Liver (tissue), 3 donors: ENCODE results near the gene ATP2B2.

ENCODE experiments used
- GABPA ChIP-seq, 2 donors: IDR thresholded peaks in 1 of 2; conservative IDR thresholded peaks in 1 of 2; 2 replicates each; pipeline ENCODE4 v1.6.1; 2016; ENCODE audit warnings: antibody characterized with exemption in 2 of 2, mild to moderate bottlenecking in 1 of 2, moderate library complexity in 1 of 2
- RAD21 ChIP-seq, 2 donors: IDR thresholded peaks; 2 replicates each; pipeline ENCODE4 v1.6.1; 2016; ENCODE audit warnings: antibody characterized with exemption in 2 of 2, mild to moderate bottlenecking in 2 of 2
- SP1 ChIP-seq: IDR thresholded peaks from 2 replicates; pipeline ENCODE4 v1.6.1; 2018; ENCODE audit warnings: antibody characterized with exemption, mild to moderate bottlenecking
- YY1 ChIP-seq: IDR thresholded peaks from 2 replicates; pipeline ENCODE4 v1.6.1; 2016; ENCODE audit warnings: antibody characterized with exemption, mild to moderate bottlenecking
- TF ChIP-seq, protein P1 (sequence below): fragments of 150-350 bp; IDR thresholded peaks from 2 replicates; pipeline ENCODE4 v1.5.1; 2017; ENCODE audit warnings: improper control_type of control experiment, low read depth, low read length; ENCODE audit not compliant: missing input control
- TF ChIP-seq, protein P2 (sequence below): IDR thresholded peaks from 2 replicates; pipeline ENCODE4 v1.6.1; 2016; ENCODE audit warnings: antibody characterized with exemption, mild to moderate bottlenecking
- TF ChIP-seq, protein P3 (sequence below): IDR thresholded peaks from 2 replicates; pipeline ENCODE4 v1.6.1; 2016; ENCODE audit warnings: antibody characterized with exemption
- donor health status: healthy.
- donor health status: healthy.

DNA sequence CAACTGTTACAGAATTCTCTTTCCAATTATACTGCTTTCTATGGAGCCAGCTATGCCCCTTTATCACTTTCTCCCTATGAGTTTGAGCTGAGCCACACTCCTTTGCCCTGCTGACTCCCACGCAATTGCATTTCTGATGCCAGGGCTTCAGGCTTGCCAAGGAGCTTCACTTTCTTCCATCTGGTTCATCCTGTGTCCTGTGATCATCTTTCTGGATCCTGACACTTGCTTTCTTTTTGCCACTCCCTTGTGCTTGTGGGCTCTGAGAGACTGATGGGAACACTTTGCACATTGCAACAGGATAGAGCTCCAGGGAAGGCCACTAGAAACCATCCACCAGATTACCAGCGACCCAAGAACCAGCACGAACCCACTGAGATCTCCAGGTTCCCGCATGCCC, 107.5 kb downstream of the ATP2B2 start:
- TF ChIP-seq GABPA (IDR thresholded peaks at IDR 0.05 in 1 of 2, conservative IDR thresholded peaks at IDR 0.05 in 1 of 2) (no peak), YY1 (no peak), SP1 (no peak), RAD21 (IDR thresholded peaks at IDR 0.05) (no peak)
- TF ChIP-seq, protein P1, sequence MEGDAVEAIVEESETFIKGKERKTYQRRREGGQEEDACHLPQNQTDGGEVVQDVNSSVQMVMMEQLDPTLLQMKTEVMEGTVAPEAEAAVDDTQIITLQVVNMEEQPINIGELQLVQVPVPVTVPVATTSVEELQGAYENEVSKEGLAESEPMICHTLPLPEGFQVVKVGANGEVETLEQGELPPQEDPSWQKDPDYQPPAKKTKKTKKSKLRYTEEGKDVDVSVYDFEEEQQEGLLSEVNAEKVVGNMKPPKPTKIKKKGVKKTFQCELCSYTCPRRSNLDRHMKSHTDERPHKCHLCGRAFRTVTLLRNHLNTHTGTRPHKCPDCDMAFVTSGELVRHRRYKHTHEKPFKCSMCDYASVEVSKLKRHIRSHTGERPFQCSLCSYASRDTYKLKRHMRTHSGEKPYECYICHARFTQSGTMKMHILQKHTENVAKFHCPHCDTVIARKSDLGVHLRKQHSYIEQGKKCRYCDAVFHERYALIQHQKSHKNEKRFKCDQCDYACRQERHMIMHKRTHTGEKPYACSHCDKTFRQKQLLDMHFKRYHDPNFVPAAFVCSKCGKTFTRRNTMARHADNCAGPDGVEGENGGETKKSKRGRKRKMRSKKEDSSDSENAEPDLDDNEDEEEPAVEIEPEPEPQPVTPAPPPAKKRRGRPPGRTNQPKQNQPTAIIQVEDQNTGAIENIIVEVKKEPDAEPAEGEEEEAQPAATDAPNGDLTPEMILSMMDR: no peak
- TF ChIP-seq, protein P2, sequence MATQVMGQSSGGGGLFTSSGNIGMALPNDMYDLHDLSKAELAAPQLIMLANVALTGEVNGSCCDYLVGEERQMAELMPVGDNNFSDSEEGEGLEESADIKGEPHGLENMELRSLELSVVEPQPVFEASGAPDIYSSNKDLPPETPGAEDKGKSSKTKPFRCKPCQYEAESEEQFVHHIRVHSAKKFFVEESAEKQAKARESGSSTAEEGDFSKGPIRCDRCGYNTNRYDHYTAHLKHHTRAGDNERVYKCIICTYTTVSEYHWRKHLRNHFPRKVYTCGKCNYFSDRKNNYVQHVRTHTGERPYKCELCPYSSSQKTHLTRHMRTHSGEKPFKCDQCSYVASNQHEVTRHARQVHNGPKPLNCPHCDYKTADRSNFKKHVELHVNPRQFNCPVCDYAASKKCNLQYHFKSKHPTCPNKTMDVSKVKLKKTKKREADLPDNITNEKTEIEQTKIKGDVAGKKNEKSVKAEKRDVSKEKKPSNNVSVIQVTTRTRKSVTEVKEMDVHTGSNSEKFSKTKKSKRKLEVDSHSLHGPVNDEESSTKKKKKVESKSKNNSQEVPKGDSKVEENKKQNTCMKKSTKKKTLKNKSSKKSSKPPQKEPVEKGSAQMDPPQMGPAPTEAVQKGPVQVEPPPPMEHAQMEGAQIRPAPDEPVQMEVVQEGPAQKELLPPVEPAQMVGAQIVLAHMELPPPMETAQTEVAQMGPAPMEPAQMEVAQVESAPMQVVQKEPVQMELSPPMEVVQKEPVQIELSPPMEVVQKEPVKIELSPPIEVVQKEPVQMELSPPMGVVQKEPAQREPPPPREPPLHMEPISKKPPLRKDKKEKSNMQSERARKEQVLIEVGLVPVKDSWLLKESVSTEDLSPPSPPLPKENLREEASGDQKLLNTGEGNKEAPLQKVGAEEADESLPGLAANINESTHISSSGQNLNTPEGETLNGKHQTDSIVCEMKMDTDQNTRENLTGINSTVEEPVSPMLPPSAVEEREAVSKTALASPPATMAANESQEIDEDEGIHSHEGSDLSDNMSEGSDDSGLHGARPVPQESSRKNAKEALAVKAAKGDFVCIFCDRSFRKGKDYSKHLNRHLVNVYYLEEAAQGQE: no peak
- TF ChIP-seq, protein P3, sequence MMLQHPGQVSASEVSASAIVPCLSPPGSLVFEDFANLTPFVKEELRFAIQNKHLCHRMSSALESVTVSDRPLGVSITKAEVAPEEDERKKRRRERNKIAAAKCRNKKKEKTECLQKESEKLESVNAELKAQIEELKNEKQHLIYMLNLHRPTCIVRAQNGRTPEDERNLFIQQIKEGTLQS: no peak
